ENCODE data around the gene ACTRT2. TPM values are rescaled to one million over a fixed set of nuclear protein-coding genes. Genes with fewer than 3 reads are reported as not detected.

ACTRT2 gene
- total RNA-seq, 1 donor from 2014 or later: not detected

GRCh38 chr1:2983706-2984398, 37.4 kb upstream of the ACTRT2 start:
- DNase-seq: no peak
- TF ChIP-seq CTCF (IDR thresholded peaks at IDR 0.05; ENCODE audit: partially characterized antibody, unreplicated experiment): no peak
- H3K4me1 Mint-ChIP-seq (ENCODE audit: low read depth, unreplicated experiment): peaks cover 16% of the 10 kb centered on the region
- H3K36me3 Mint-ChIP-seq (ENCODE audit: unreplicated experiment): peaks cover 7% of the 10 kb centered on the region
- H3K27ac Mint-ChIP-seq (ENCODE audit: unreplicated experiment): no peak overlapping the region
- no peak overlapping the region for H3K4me3 Mint-ChIP-seq (ENCODE audit: unreplicated experiment)
- peaks cover 4% of the 10 kb centered on the region for H3K9me3 Mint-ChIP-seq (ENCODE audit: unreplicated experiment)
- H3K27me3 Mint-ChIP-seq (ENCODE audit: unreplicated experiment): no peaks in the 10 kb centered on the region

- peaks cover 16% of the 10 kb centered on the region for H3K4me1 Mint-ChIP-seq (ENCODE audit: low read depth, unreplicated experiment)
- H3K9me3 Mint-ChIP-seq (ENCODE audit: unreplicated experiment): peaks cover 7% of the 10 kb centered on the region
- peaks cover 2% of the 10 kb centered on the region for H3K27me3 Mint-ChIP-seq (ENCODE audit: unreplicated experiment)
- H3K36me3 Mint-ChIP-seq (ENCODE audit: unreplicated experiment): peaks cover 7% of the 10 kb centered on the region
- H3K4me3 Mint-ChIP-seq (ENCODE audit: unreplicated experiment): no peak overlapping the region
- DNase-seq: peak; percentile 5
- TF ChIP-seq CTCF (IDR thresholded peaks at IDR 0.05; ENCODE audit: partially characterized antibody, unreplicated experiment): no peak
- no peak overlapping the region for H3K27ac Mint-ChIP-seq (ENCODE audit: unreplicated experiment)
Measured at GRCh38 chr1:2984399-2985061, 36.7 kb upstream of the ACTRT2 start.

GRCh38 chr1:2985067-2985561, 36.2 kb upstream of the ACTRT2 start:
- Mint-ChIP-seq H3K27me3 (ENCODE audit: unreplicated experiment) (peaks cover 2% of the 10 kb centered on the region), H3K9me3 (ENCODE audit: unreplicated experiment) (peaks cover 7% of the 10 kb centered on the region), H3K4me1 (ENCODE audit: low read depth, unreplicated experiment) (peaks cover 16% of the 10 kb centered on the region), H3K27ac (ENCODE audit: unreplicated experiment) (no peak overlapping the region), H3K36me3 (ENCODE audit: unreplicated experiment) (peaks cover 7% of the 10 kb centered on the region), H3K4me3 (ENCODE audit: unreplicated experiment) (no peak overlapping the region)
- DNase-seq: peak; percentile 68
- no peak for TF ChIP-seq CTCF (IDR thresholded peaks at IDR 0.05; ENCODE audit: partially characterized antibody, unreplicated experiment)

- Mint-ChIP-seq H3K9me3 (ENCODE audit: unreplicated experiment) (peaks cover 9% of the 10 kb centered on the region), H3K27ac (ENCODE audit: unreplicated experiment) (no peak overlapping the region), H3K4me3 (ENCODE audit: unreplicated experiment) (peak overlapping the region; percentile 9), H3K27me3 (ENCODE audit: unreplicated experiment) (peaks cover 2% of the 10 kb centered on the region), H3K4me1 (ENCODE audit: low read depth, unreplicated experiment) (peaks cover 11% of the 10 kb centered on the region), H3K36me3 (ENCODE audit: unreplicated experiment) (peaks cover 7% of the 10 kb centered on the region)
- TF ChIP-seq CTCF (IDR thresholded peaks at IDR 0.05; ENCODE audit: partially characterized antibody, unreplicated experiment): no peak
- no peak for DNase-seq
Measured at GRCh38 chr1:2985694-2986548, 35.3 kb upstream of the ACTRT2 start.

Data from glutamatergic neuron (in vitro differentiated cells).